ENCODE measurements around the gene FAM110A. TPM values are rescaled to one million over a fixed set of nuclear protein-coding genes. Genes with fewer than 3 reads are reported as not detected.

Gene FAM110A
- polyA plus RNA-seq, 2 of the 4 experiments (the other 2 are of a cell fraction) = 3.1 to 4.4 TPM

DNA sequence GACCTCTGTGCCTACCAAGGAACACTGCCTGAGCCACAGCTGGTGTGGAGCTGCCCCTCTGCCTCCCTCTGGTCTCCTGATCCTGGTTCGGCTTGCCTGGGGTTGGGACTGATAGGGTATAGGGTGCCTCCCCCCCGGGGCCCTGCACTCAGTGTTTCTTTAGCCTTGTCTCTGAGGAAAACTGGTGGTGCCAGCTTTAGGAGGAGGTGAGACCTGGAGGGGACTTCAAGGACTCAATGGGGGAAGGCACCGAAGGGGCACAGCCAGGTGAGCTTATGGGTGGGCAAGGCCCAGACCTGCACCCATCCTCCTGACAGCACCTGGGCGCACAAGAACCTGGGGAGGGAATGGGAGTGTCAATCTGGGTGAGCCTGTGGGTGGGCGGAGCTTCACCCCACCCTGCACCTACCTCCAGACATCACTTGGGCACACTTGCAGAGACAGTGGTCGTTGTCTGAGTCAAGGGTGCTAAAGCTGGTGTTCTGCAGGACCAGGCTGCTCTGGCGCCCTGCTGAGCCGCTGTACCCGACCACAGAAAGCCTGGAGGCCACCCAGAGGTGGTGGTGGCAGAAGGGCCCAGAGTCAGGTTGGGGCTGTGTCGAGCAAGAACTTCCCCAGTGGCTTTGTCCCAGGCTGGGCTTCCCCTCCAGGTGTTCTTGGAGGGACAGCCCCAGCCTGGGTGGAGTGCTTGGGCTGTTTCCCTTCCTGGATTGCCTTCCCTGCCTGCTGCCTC is 40.5 kb downstream of the FAM110A start:
- Histone ChIP-seq H3K4me2 (no peak overlapping the region), H3K4me3 (no peak overlapping the region), H3K4me1 (no peaks in the 10 kb centered on the region), H3K27ac (no peak overlapping the region), H3K9me3 (no peaks in the 10 kb centered on the region)
- FAIRE-seq (no peak), DNase-seq (ENCODE audit: low read depth in 1 of 2, low spot score in 1 of 2) (no peak), ATAC-seq (no peak)
- WGBS (ENCODE audit: missing lambda C conversion rate) = 15% methylated on average over 10 of the region's 10 CpGs
- POLR2A ChIA-PET = no interaction called here
- CTCF ChIA-PET = interaction anchor here (0.6 to 4.9 kb wide), 8 partner anchors 10 to 704 kb away, joined by 3 to 22 read pairs (median 3); no protein-coding TSS in a partner anchor
- TF ChIP-seq, protein P1, sequence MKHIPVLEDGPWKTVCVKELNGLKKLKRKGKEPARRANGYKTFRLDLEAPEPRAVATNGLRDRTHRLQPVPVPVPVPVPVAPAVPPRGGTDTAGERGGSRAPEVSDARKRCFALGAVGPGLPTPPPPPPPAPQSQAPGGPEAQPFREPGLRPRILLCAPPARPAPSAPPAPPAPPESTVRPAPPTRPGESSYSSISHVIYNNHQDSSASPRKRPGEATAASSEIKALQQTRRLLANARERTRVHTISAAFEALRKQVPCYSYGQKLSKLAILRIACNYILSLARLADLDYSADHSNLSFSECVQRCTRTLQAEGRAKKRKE (CRISPR knock-in tag; IDR thresholded peaks at IDR 0.05; ENCODE audit: low read depth) = no peak
- TF ChIP-seq KDM5A (IDR thresholded peaks at IDR 0.05) = no peak
- TF ChIP-seq JUNB (IDR thresholded peaks at IDR 0.05) = no peak
- no peak for TF ChIP-seq BHLHE40 (IDR thresholded peaks at IDR 0.05; ENCODE audit: low read depth, low read length)
- TF ChIP-seq NPAS2 (CRISPR knock-in tag; IDR thresholded peaks at IDR 0.05; ENCODE audit: borderline replicate concordance) = no peak
- TF ChIP-seq GATA3 (IDR thresholded peaks at IDR 0.05; ENCODE audit: borderline replicate concordance) = no peak
- no peak for TF ChIP-seq ZFP36 (IDR thresholded peaks at IDR 0.05; ENCODE audit: borderline replicate concordance, partially characterized antibody)
- no peak for TF ChIP-seq RCOR1 (IDR thresholded peaks at IDR 0.05; ENCODE audit: low read depth, low read length)
- TF ChIP-seq ZSCAN20 (CRISPR knock-in tag; IDR thresholded peaks at IDR 0.05) = no peak
- no peak for TF ChIP-seq KDM1A (IDR thresholded peaks at IDR 0.05; ENCODE audit: low read depth)
- TF ChIP-seq CBX8 (IDR thresholded peaks at IDR 0.05) = no peak
- TF ChIP-seq EHMT2 (IDR thresholded peaks at IDR 0.05; ENCODE audit: low read depth) = no peak
- TF ChIP-seq, protein P2, sequence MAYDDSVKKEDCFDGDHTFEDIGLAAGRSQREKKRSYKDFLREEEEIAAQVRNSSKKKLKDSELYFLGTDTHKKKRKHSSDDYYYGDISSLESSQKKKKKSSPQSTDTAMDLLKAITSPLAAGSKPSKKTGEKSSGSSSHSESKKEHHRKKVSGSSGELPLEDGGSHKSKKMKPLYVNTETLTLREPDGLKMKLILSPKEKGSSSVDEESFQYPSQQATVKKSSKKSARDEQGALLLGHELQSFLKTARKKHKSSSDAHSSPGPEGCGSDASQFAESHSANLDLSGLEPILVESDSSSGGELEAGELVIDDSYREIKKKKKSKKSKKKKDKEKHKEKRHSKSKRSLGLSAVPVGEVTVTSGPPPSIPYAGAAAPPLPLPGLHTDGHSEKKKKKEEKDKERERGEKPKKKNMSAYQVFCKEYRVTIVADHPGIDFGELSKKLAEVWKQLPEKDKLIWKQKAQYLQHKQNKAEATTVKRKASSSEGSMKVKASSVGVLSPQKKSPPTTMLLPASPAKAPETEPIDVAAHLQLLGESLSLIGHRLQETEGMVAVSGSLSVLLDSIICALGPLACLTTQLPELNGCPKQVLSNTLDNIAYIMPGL (CRISPR knock-in tag; IDR thresholded peaks at IDR 0.05; ENCODE audit: borderline replicate concordance) = no peak
- TF ChIP-seq CEBPB (IDR thresholded peaks at IDR 0.05) = no peak
- no peak for TF ChIP-seq HOXA7 (CRISPR knock-in tag; IDR thresholded peaks at IDR 0.05)

DNA sequence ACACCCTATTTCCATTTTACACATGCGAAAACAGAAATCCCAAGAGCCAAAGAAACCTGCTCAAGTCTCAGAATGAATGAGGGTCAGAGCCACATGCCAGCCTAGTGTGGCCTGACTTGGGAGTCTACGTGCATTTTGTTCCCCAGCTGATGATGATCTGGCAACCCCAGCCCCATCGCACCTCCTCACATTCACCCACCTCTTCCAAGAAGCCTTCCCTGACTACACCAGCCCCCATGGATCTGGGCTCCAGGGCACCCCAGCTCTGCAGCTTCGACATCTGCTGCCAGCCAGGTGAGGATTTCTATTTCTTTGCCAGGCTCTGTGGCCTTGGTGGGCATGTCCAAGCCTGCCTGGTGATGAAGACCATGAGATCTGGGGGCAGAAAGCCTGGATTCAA is 41.6 kb downstream of the FAM110A start:
- Histone ChIP-seq H3K4me2 (no peak overlapping the region), H3K9me3 (no peaks in the 10 kb centered on the region), H3K4me1 (no peaks in the 10 kb centered on the region), H3K27ac (no peak overlapping the region), H3K4me3 (no peak overlapping the region)
- DNase-seq (ENCODE audit: low read depth in 1 of 2, low spot score in 1 of 2) (no peak), FAIRE-seq (no peak), ATAC-seq (no peak)
- CTCF ChIA-PET = interaction anchor here (1.0 to 3.2 kb wide), 4 partner anchors 13 to 233 kb away, joined by 3 to 18 read pairs (median 8); no protein-coding TSS in a partner anchor
- 43% methylated on average over 4 of the region's 4 CpGs for WGBS (ENCODE audit: missing lambda C conversion rate)
- POLR2A ChIA-PET = no interaction called here
- TF ChIP-seq HOXB5 (CRISPR knock-in tag; IDR thresholded peaks at IDR 0.05) (no peak), ZFP36 (IDR thresholded peaks at IDR 0.05; ENCODE audit: borderline replicate concordance, partially characterized antibody) (peak; percentile 43)
- TF ChIP-seq, protein P3, sequence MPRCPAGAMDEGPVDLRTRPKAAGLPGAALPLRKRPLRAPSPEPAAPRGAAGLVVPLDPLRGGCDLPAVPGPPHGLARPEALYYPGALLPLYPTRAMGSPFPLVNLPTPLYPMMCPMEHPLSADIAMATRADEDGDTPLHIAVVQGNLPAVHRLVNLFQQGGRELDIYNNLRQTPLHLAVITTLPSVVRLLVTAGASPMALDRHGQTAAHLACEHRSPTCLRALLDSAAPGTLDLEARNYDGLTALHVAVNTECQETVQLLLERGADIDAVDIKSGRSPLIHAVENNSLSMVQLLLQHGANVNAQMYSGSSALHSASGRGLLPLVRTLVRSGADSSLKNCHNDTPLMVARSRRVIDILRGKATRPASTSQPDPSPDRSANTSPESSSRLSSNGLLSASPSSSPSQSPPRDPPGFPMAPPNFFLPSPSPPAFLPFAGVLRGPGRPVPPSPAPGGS (IDR thresholded peaks at IDR 0.05) = no peak

DNA sequence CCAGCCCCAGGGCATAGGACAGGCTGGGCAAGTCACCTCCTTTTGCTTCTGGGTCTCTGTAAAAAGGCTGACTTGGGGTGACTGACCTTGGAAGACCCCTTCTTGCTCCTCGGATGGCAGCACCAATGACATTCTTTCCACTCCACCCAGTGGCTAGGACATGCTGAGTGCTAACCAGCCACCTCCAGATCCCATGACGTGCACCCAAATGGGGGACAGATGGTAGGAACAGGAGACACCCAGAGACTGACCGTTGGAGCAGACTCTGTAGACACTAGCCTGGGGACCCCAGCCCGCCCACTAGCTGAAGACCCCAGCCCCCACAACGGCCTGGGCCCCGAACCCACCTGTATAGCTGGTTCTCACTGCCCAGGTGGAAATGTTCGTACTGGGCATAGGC is 44.3 kb downstream of the FAM110A start:
- Histone ChIP-seq H3K4me3 (no peak overlapping the region), H3K9me3 (no peaks in the 10 kb centered on the region), H3K27ac (no peak overlapping the region), H3K4me2 (no peak overlapping the region), H3K4me1 (peaks cover 16% of the 10 kb centered on the region)
- ATAC-seq (no peak), DNase-seq (ENCODE audit: low read depth in 1 of 2, low spot score in 1 of 2) (no peak), FAIRE-seq (no peak)
- CTCF ChIA-PET = interaction anchor here (0.9 to 3.2 kb wide), 7 partner anchors 10 to 79 kb away, joined by 3 to 18 read pairs (median 3); no protein-coding TSS in a partner anchor
- 34% methylated on average over 5 of the region's 7 CpGs for WGBS (ENCODE audit: missing lambda C conversion rate)
- POLR2A ChIA-PET = no interaction called here
- TF ChIP-seq, protein P4, sequence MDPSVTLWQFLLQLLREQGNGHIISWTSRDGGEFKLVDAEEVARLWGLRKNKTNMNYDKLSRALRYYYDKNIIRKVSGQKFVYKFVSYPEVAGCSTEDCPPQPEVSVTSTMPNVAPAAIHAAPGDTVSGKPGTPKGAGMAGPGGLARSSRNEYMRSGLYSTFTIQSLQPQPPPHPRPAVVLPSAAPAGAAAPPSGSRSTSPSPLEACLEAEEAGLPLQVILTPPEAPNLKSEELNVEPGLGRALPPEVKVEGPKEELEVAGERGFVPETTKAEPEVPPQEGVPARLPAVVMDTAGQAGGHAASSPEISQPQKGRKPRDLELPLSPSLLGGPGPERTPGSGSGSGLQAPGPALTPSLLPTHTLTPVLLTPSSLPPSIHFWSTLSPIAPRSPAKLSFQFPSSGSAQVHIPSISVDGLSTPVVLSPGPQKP (IDR thresholded peaks at IDR 0.05; ENCODE audit: low read depth, low read length) = no peak
- no peak for TF ChIP-seq CBX8 (IDR thresholded peaks at IDR 0.05)
- TF ChIP-seq, protein P5, sequence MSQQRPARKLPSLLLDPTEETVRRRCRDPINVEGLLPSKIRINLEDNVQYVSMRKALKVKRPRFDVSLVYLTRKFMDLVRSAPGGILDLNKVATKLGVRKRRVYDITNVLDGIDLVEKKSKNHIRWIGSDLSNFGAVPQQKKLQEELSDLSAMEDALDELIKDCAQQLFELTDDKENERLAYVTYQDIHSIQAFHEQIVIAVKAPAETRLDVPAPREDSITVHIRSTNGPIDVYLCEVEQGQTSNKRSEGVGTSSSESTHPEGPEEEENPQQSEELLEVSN (IDR thresholded peaks at IDR 0.05; ENCODE audit: borderline replicate concordance, low read depth) = no peak
- no peak for TF ChIP-seq CEBPB (IDR thresholded peaks at IDR 0.05)
- TF ChIP-seq, protein P6, sequence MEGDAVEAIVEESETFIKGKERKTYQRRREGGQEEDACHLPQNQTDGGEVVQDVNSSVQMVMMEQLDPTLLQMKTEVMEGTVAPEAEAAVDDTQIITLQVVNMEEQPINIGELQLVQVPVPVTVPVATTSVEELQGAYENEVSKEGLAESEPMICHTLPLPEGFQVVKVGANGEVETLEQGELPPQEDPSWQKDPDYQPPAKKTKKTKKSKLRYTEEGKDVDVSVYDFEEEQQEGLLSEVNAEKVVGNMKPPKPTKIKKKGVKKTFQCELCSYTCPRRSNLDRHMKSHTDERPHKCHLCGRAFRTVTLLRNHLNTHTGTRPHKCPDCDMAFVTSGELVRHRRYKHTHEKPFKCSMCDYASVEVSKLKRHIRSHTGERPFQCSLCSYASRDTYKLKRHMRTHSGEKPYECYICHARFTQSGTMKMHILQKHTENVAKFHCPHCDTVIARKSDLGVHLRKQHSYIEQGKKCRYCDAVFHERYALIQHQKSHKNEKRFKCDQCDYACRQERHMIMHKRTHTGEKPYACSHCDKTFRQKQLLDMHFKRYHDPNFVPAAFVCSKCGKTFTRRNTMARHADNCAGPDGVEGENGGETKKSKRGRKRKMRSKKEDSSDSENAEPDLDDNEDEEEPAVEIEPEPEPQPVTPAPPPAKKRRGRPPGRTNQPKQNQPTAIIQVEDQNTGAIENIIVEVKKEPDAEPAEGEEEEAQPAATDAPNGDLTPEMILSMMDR (IDR thresholded peaks at IDR 0.05) = no peak
- no peak for TF ChIP-seq GATA3 (IDR thresholded peaks at IDR 0.05; ENCODE audit: borderline replicate concordance)
- TF ChIP-seq, protein P7, sequence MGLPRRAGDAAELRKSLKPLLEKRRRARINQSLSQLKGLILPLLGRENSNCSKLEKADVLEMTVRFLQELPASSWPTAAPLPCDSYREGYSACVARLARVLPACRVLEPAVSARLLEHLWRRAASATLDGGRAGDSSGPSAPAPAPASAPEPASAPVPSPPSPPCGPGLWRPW (IDR thresholded peaks at IDR 0.05) = no peak
- no peak for TF ChIP-seq TP53 (CRISPR knock-in tag; IDR thresholded peaks at IDR 0.05)
- TF ChIP-seq ZNF302 (CRISPR knock-in tag; IDR thresholded peaks at IDR 0.05) = no peak
- TF ChIP-seq NFE2L2 (conservative IDR thresholded peaks at IDR 0.05; ENCODE audit: low read length) = no peak
- TF ChIP-seq ZFP36 (IDR thresholded peaks at IDR 0.05; ENCODE audit: borderline replicate concordance, partially characterized antibody) = no peak
- no peak for TF ChIP-seq HDAC2 (IDR thresholded peaks at IDR 0.05)
